Endometrial microvascular endothelial cells (primary cell): Measurements from ENCODE around the gene RAB5A. TPM values are rescaled to one million over a fixed set of nuclear protein-coding genes. Genes with fewer than 3 reads are reported as not detected.
"Not testable (repeated sequence)": the region's sequence is repeated elsewhere in the genome, so short reads cannot be mapped to it uniquely, and the experiment has no call there.

Experiments
- in situ Hi-C: cut with HindIII; loops from 2 replicates; pipeline ENCODE4 v1.10.0; 2017; ENCODE audit warnings: low sequenced_read_pairs, low pct_unique_long_range_greater_than_20kb; ENCODE audit errors: inconsistent ontology term
- total RNA-seq: library from RNA; depleted of rRNA; stranded (reverse); fragments of >200 nt; gene quantifications from one replicate; pipeline ENCODE4 v1.2.3, GENCODE V29; 2015; ENCODE audit errors: inconsistent ontology term

Gene RAB5A
- total RNA-seq, 1 donor from 2014 or later = 63.1 TPM

GRCh38 chr3:20012164-20012563, 65.3 kb downstream of the RAB5A start, which contains the start of gene PP2D1:
Gene PP2D1, minus strand, starts transcription at chr3:20012264. Its CDS starts 192 bp downstream, at chr3:20012072.
- in situ Hi-C loops = no loop called here

DNA sequence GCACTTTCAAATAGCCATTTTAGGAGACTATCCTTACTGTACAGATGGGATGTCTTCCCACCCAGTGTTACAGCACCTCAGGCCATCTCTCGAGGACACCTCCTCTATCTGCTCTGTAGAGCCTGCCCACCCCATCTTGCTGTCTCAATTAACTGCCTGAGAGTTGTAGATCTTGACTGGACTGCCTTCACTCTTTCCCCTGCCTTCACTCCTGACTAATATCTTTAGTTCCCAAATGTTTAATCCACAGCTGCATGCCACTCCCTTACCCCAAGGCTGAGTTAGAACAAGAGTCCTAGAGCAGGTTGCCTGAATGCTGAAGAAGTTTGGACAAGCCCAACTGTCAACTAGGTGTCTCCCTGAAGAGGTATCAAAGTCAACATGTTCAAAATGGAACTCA, 66.5 kb downstream of the RAB5A start:
- in situ Hi-C loops = no loop called here

GRCh38 chr3:20015525-20015924, 68.6 kb downstream of the RAB5A start:
- in situ Hi-C loops = no loop called here

DNA sequence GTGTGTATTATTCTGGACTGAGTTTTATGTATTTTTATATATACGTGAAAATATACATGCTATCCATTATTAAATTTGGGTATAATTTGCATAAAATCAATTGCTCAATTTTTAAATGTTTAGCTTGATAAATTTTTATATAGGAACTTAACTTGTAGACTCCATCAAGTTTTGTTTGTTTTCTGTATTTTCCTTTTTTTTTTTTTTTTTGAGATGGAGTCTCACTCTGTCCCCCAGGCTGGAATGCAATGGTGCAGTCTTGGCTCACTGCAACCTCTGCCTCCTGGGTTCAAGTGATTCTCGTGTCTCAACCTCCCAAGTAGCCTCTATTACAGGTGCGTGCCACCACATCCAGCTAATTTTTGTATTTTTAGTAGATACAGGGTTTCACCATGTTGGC, 69.2 kb downstream of the RAB5A start:
- in situ Hi-C loops = not testable (repeated sequence)

GRCh38 chr3:20022954-20023622, 76.2 kb downstream of the RAB5A start:
- in situ Hi-C loops = no loop called here

DNA sequence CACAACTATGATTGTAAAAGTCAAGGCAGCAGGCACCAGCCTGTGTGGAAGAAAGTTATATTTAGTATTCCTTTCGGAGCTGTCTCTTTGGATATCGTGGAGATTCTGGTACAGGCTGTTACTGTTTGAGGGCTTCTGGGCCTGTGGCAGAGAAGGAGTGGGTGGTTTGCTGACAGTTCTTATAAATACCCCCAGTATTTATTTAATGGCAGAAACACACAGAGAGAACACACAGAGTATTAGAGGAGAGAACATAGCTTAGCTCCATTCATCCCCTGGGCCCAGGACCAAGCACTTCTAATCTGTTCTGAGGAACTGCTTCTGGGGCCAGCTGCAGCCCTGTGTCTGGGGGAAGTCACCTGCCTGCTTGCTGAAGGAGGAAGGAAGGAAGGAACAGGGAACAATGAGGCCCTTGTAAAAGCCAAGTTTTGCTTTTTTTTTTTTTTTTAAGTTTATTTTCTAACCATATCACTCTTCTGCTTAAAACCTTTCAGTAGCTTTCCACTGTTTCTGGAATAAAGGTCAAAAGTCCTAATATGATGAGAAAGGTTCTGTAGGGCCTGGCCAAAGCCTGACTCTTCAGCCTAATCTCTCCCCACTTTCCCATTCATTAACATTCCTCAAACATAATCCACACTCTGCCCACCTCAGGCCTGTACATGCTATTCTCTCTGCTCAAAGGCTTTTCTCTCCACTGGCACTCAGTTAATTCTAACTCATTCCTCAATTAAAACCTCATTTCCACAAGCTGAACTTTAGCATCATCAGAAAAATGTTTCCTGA, 76.9 kb downstream of the RAB5A start:
- in situ Hi-C loops = no loop called here

- in situ Hi-C loops = no loop called here
Observed at GRCh38 chr3:20027136-20027535, 80.2 kb downstream of the RAB5A start.

DNA sequence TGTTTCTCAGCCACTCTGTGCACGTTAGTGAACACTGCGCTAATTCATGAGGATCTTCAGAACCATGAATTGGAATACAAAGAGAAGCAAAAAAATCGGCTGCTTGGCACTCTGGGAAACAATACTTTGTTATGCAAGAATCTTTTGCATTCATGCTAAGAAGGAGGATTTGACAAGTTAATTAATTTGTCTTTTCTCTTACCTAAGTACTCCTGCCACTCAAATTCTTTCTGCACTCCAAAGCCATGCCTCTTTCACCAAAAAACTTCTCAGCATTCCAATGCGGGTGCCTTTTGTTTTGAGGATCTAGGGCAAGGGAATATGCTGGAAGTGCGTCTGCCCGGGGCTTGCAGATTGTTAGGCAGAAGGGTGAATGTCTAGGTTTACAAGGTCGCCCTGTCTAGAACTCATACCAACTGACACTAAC, 82.0 kb downstream of the RAB5A start:
- in situ Hi-C loops = no loop called here

DNA sequence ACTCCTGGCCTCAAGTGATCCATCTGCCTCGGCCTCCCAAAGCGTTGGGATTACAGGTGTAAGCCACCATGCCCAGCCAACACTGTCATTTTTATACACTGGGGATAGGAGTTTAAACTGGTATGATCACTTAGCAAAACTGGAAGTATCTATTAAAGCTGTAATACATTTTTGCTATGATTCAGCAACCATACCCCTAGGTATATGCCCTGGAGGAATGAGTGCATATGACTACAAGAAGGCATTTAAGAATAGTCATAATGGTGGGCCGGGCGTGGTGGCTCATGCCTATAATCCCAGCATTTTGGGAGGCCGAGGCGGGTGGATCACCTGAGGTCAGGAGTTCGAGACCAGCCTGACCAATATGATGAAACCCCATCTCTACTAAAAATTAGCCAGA, 85.0 kb downstream of the RAB5A start:
- in situ Hi-C loops = not testable (repeated sequence)

Other genes with a start within 250 kb of the RAB5A start
- gene EFHB, start 12.9 kb upstream of the RAB5A start, total RNA-seq = not detected
- not detected for gene PP2D1, start 65.2 kb downstream of the RAB5A start, total RNA-seq
- gene KAT2B, start 93.3 kb downstream of the RAB5A start, total RNA-seq = 11.7 TPM
- 19.7 TPM for gene SGO1, start 239.1 kb downstream of the RAB5A start, total RNA-seq